Fibroblast of lung (primary cell): ENCODE measurements around the gene TMEM154. TPM values are rescaled to one million over a fixed set of nuclear protein-coding genes. Genes with fewer than 3 reads are reported as not detected.

ENCODE experiments used
- DNase-seq, 2 donors: peaks; one replicate each; pipeline versions ENCODE4 v3.0.0 to v3.0.0-alpha.2; 2010; ENCODE audit warnings: low read depth in 2 of 2
- H2AFZ ChIP-seq: 2 replicates; pipeline ENCODE4 v1.5.1; 2012; ENCODE audit warnings: low read length, control low read depth, inconsistent platforms
- H3K27ac ChIP-seq: 2 replicates; pipeline ENCODE4 v1.5.1; 2011; ENCODE audit warnings: low read length, control low read depth; ENCODE audit not compliant: insufficient read depth
- H3K27me3 ChIP-seq: 2 replicates; pipeline ENCODE4 v1.5.1; 2011; ENCODE audit warnings: mild to moderate bottlenecking, low read length; ENCODE audit not compliant: control insufficient read depth, insufficient read depth
- H3K36me3 ChIP-seq: 2 replicates; pipeline ENCODE4 v1.5.1; 2011; ENCODE audit warnings: low read length; ENCODE audit not compliant: control insufficient read depth, insufficient read depth
- H3K4me1 ChIP-seq: 2 replicates; pipeline ENCODE4 v1.5.1; 2011; ENCODE audit warnings: low read length; ENCODE audit not compliant: control insufficient read depth, insufficient read depth; ENCODE audit errors: extremely low read depth
- H3K4me2 ChIP-seq: 2 replicates; pipeline ENCODE4 v1.5.1; 2011; ENCODE audit warnings: low read length, control low read depth; ENCODE audit not compliant: insufficient read depth; ENCODE audit errors: extremely low read depth
- H3K4me3 ChIP-seq, 4 experiments: fragments of 200-600 bp in 1 of 4; sonication (generic) in 1 of 4; replicated peaks in 1 of 4; 2 replicates each; pipeline ENCODE4 v1.5.1; 2011 to 2016; ENCODE audit warnings: low read length in 4 of 4, low read depth in 3 of 4, mild to moderate bottlenecking in 3 of 4, control low read depth in 2 of 4, inconsistent platforms in 1 of 4, mixed read lengths in 1 of 4; ENCODE audit not compliant: insufficient read depth in 1 of 4; ENCODE audit errors: control extremely low read depth in 1 of 4
- H3K79me2 ChIP-seq: 2 replicates; pipeline ENCODE4 v1.5.1; 2012; ENCODE audit warnings: mild to moderate bottlenecking, low read length, inconsistent platforms; ENCODE audit not compliant: control insufficient read depth, insufficient read depth
- H3K9ac ChIP-seq: 2 replicates; pipeline ENCODE4 v1.5.1; 2011; ENCODE audit warnings: mild to moderate bottlenecking, low read length, control low read depth; ENCODE audit not compliant: insufficient read depth
- H3K9me3 ChIP-seq: 2 replicates; pipeline ENCODE4 v1.5.1; 2012; ENCODE audit warnings: low read depth, low read length; ENCODE audit not compliant: control insufficient read depth, insufficient read depth
- H4K20me1 ChIP-seq: 2 replicates; pipeline ENCODE4 v1.5.1; 2011; ENCODE audit warnings: low read length; ENCODE audit not compliant: control insufficient read depth, insufficient read depth; ENCODE audit errors: extremely low read depth
- EZH2 ChIP-seq: IDR thresholded peaks from 2 replicates; pipeline ENCODE4 v1.5.1; 2012; ENCODE audit warnings: low read length, control low read depth, mild to moderate bottlenecking; ENCODE audit errors: missing control alignments
- polyA plus RNA-seq, 2 donors: library from polyadenylated mRNA; depleted of rRNA in 1 of 2; stranded (reverse) in 1 of 2; unstranded in 1 of 2; fragments of >200 nt; gene quantifications; 2 replicates each; pipeline ENCODE4 v1.2.1, GENCODE V29; 2011 to 2012; ENCODE audit warnings: missing spikeins in 1 of 2
- total RNA-seq: library from RNA; depleted of rRNA; stranded (reverse); fragments of >200 nt; gene quantifications from 2 replicates; pipeline ENCODE4 v1.2.1, GENCODE V29; 2014

TMEM154 gene
- total and polyA plus RNA-seq, 2 donors (not counting 1 experiment from before 2014, with no cell fraction given), result 0.50 to 3.7 TPM

GRCh38 chr4:152571296-152571695 lies 108.5 kb downstream of the TMEM154 start:
- Histone ChIP-seq H3K27me3 (no peaks in the 10 kb centered on the region), H3K36me3 (no peaks in the 10 kb centered on the region), H2AFZ (no peak overlapping the region), H3K4me3 (no peak overlapping the region), H3K79me2 (no peaks in the 10 kb centered on the region), H3K9me3 (no peaks in the 10 kb centered on the region), H4K20me1 (no peaks in the 10 kb centered on the region), H3K4me1 (no peaks in the 10 kb centered on the region), H3K27ac (no peak overlapping the region), H3K9ac (no peak overlapping the region), H3K4me2 (no peak overlapping the region)
- no peak for TF ChIP-seq EZH2
- DNase-seq, result no peak

Other genes starting within 250 kb of the TMEM154 start
- 68.7 and 87.3 TPM in 2 replicates for gene FBXW7, start 143.9 kb downstream of the TMEM154 start, total RNA-seq
- gene FBXW7, start 143.9 kb downstream of the TMEM154 start, polyA plus RNA-seq, result 14.5 and 16.3 TPM in 2 replicates
- under 0.01 TPM in 2 replicates for gene TIGD4, start 99.7 kb upstream of the TMEM154 start, total RNA-seq
- gene TIGD4, start 99.7 kb upstream of the TMEM154 start, polyA plus RNA-seq, result 0.03 and 0.08 TPM in 2 replicates
- gene ARFIP1, start 100.0 kb upstream of the TMEM154 start, total RNA-seq, result 40.8 and 42.4 TPM in 2 replicates
- 26.5 and 35.6 TPM in 2 replicates for gene ARFIP1, start 100.0 kb upstream of the TMEM154 start, polyA plus RNA-seq